Panc1 (cell line): Measurements from ENCODE around the gene C4orf50. TPM values are rescaled to one million over a fixed set of nuclear protein-coding genes. Genes with fewer than 3 reads are reported as not detected.

Experiments
- ATAC-seq: fragments of 200-7000 bp; cut with Tn5 transposase; 2 replicates; pipeline ENCODE4 v1.9.1; 2020; ENCODE audit warnings: mild to moderate bottlenecking, moderate library complexity
- BruUV-seq: library from RNA; stranded (reverse); fragments of 400-500 nt; replicated peaks from 2 replicates; lab custom pipeline; 2021; lab: Mats Ljungman, UMichigan
- CTCF ChIA-PET: fragments of 300-600 bp; sonication (Branson Sonifier 250); formaldehyde crosslinking; loops from one replicate; lab custom pipeline; 2022; ENCODE audit warnings: antibody characterized with exemption; lab: Charles Lee
- POLR2A ChIA-PET: fragments of 300-600 bp; sonication (Branson Sonifier 250); formaldehyde crosslinking; loops from one replicate; lab custom pipeline; 2022; ENCODE audit warnings: antibody characterized with exemption; lab: Charles Lee
- DNase-seq: peaks from one replicate; pipeline ENCODE4 v3.0.0-alpha.2; 2010; ENCODE audit warnings: low read depth, low spot score
- H3K27ac ChIP-seq: 2 replicates; pipeline ENCODE4 v1.5.1; 2011; ENCODE audit warnings: mild to moderate bottlenecking, low read length, inconsistent platforms
- H3K27me3 ChIP-seq: fragments of 200-500 bp; sonication (Bioruptor generic); 2 replicates; pipeline ENCODE4 v1.6.0; 2014; ENCODE audit warnings: low read length, inconsistent platforms; ENCODE audit not compliant: control insufficient read depth, insufficient read depth
- H3K36me3 ChIP-seq: fragments of 200-500 bp; sonication (Bioruptor generic); 2 replicates; pipeline ENCODE4 v1.5.1; 2014; ENCODE audit warnings: inconsistent platforms, mild to moderate bottlenecking, low read length, moderate library complexity; ENCODE audit not compliant: control insufficient read depth, insufficient read depth
- H3K4me1 ChIP-seq: 2 replicates; pipeline ENCODE4 v1.5.1; 2011; ENCODE audit warnings: inconsistent platforms, mild to moderate bottlenecking, low read length, moderate library complexity; ENCODE audit not compliant: control insufficient read depth, insufficient read depth
- H3K4me3 ChIP-seq, 2 experiments: 2 replicates each; pipeline ENCODE4 v1.5.1; 2011 to 2012; ENCODE audit warnings: low read depth in 2 of 2, low read length in 2 of 2, mild to moderate bottlenecking in 2 of 2, inconsistent platforms in 1 of 2, moderate library complexity in 1 of 2
- H3K9me3 ChIP-seq: fragments of 200-500 bp; sonication (Bioruptor generic); 2 replicates; pipeline ENCODE4 v1.5.1; 2014; ENCODE audit warnings: low read depth, mild to moderate bottlenecking, inconsistent platforms, low read length, moderate library complexity; ENCODE audit not compliant: control insufficient read depth, insufficient read depth
- CTCF ChIP-seq: fragments of 450-650 bp; IDR thresholded peaks from 2 replicates; pipeline ENCODE4 v1.5.1; 2017; ENCODE audit warnings: mild to moderate bottlenecking
- POLR2AphosphoS5 ChIP-seq: IDR thresholded peaks from 2 replicates; pipeline ENCODE4 v1.6.1; 2012; ENCODE audit warnings: mild to moderate bottlenecking, low read depth, low read length, moderate library complexity
- REST ChIP-seq, 2 experiments: IDR thresholded peaks; 2 replicates each; pipeline ENCODE4 v1.6.1; 2011 to 2012; ENCODE audit warnings: low read depth in 2 of 2, control low read depth in 1 of 2, low read length in 1 of 2, mild to moderate bottlenecking in 1 of 2, moderate library complexity in 1 of 2; ENCODE audit not compliant: insufficient read depth in 1 of 2
- SIN3A ChIP-seq: IDR thresholded peaks from 2 replicates; pipeline ENCODE4 v1.6.1; 2012; ENCODE audit warnings: low read depth, mild to moderate bottlenecking, low read length, moderate library complexity, borderline replicate concordance; ENCODE audit not compliant: insufficient read depth
- TCF7L2 ChIP-seq: IDR thresholded peaks from 2 replicates; pipeline ENCODE4 v1.6.1; 2011; ENCODE audit warnings: mild to moderate bottlenecking, low read depth, low read length, inconsistent platforms
- in situ Hi-C: cut with HindIII; loops from 2 replicates; pipeline ENCODE4 v1.10.0; 2016; ENCODE audit warnings: low sequenced_read_pairs, low pct_unique_long_range_greater_than_20kb
- intact Hi-C: fragments of 100-400 bp; cut with micrococcal nuclease; formaldehyde crosslinking; loops from one replicate; pipeline ENCODE4 v1.10.0; 2022; ENCODE audit not compliant: unreplicated experiment
- total RNA-seq: library from RNA; stranded (reverse); gene quantifications from one replicate; pipeline ENCODE4 v1.2.1, GENCODE V29; 2021; ENCODE audit not compliant: unreplicated experiment

C4orf50 gene
- total RNA-seq, 1 experiment from 2014 or later: under 0.01 TPM

GRCh38 chr4:6044805-6045204 lies 26.6 kb upstream of the C4orf50 start:
- Histone ChIP-seq H3K4me3 (no peak overlapping the region), H3K27me3 (peaks cover 3% of the 10 kb centered on the region), H3K4me1 (no peaks in the 10 kb centered on the region), H3K27ac (no peak overlapping the region), H3K9me3 (no peaks in the 10 kb centered on the region), H3K36me3 (no peaks in the 10 kb centered on the region)
- ATAC-seq: no peak
- no peak for TF ChIP-seq CTCF
- TF ChIP-seq POLR2AphosphoS5: no peak
- no peak for TF ChIP-seq SIN3A
- intact Hi-C loops (no loop called here), in situ Hi-C loops (no loop called here)
- no TSS peak for BruUV-seq
- POLR2A ChIA-PET: no interaction called here
- no peak for DNase-seq
- CTCF ChIA-PET: no interaction called here

GRCh38 chr4:6044276-6044675 lies 26.0 kb upstream of the C4orf50 start:
- TF ChIP-seq REST (IDR thresholded peaks at IDR 0.05; ENCODE audit: insufficient read depth in 1 of 2, low read depth in 2 of 2, low read length in 1 of 2) (no peak), CTCF (no peak), POLR2AphosphoS5 (no peak), SIN3A (no peak), TCF7L2 (no peak)
- Histone ChIP-seq H3K27me3 (peaks cover 3% of the 10 kb centered on the region), H3K4me3 (no peak overlapping the region), H3K9me3 (no peaks in the 10 kb centered on the region), H3K27ac (no peak overlapping the region), H3K36me3 (no peaks in the 10 kb centered on the region), H3K4me1 (no peaks in the 10 kb centered on the region)
- ATAC-seq (no peak), DNase-seq (no peak)
- in situ Hi-C loops (no loop called here), intact Hi-C loops (no loop called here)
- no TSS peak for BruUV-seq
- CTCF ChIA-PET: no interaction called here
- POLR2A ChIA-PET: no interaction called here
